ENCODE measurements around the gene CALM1.

The CALM1 gene

DNA sequence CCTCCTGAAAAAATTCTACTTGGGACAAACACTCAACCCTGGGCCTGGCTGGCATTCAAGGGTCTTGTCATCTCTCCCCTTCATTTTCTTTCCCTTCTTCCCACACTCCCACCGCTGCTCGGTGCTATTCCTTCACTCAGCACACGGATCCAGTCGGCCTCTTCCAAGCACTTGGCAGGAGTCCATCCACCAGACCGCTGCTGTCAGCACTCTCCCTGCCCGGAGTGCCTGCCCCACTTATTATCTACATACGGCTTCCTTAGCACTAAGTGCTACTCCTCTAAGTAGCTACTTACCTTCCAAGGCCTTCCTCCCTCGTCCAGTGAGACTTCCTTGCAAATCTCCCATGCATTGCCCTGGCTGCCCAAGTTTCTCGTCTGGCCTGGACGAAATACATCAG, 29.8 kb downstream of the CALM1 start:
- ATAC-seq, result peak; percentile 82
- TF ChIP-seq ZNF8 (CRISPR knock-in tag; IDR thresholded peaks at IDR 0.05) (no peak), ISL1 (CRISPR knock-in tag; IDR thresholded peaks at IDR 0.05) (peak; percentile 27; the same call in 1 of the 2 replicates)

DNA sequence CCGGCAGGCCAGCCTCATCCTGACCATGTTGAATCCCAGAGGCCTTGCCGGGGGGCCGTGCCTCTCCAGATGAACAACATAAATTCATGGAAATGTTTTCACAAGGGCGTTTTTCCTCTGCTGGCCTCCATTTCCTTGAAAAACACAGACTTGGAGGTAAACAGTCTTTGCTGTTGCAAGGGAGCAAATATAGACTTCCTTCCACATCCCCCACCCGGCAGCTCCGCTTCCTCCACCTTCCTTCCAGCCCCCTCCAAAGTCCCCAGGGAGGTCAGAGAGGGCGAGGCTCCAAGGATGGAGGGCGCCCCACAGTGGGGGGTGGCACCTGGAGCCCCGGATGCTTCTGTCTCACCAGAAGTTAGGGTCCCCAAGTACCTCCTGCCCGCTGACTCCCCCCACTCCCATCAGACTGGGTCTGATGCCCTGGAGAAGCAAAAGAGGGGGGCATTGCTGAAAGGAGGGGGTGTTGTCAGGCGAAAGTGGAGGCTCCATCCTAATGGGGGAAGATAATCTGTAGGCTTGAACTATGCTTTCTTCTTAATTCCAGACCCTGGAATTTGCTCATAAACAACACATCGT, 31.1 kb downstream of the CALM1 start:
- TF ChIP-seq GLIS3 (CRISPR knock-in tag; IDR thresholded peaks at IDR 0.05) (no peak), ZFP3 (CRISPR knock-in tag; IDR thresholded peaks at IDR 0.05) (no peak), SNAI2 (CRISPR knock-in tag; IDR thresholded peaks at IDR 0.05) (no peak), ESRRG (CRISPR knock-in tag; IDR thresholded peaks at IDR 0.05) (no peak), TCF4 (CRISPR knock-in tag; IDR thresholded peaks at IDR 0.05; ENCODE audit: borderline replicate concordance) (no peak), ZC3H10 (CRISPR knock-in tag; IDR thresholded peaks at IDR 0.05) (no peak), CSRNP3 (CRISPR knock-in tag; IDR thresholded peaks at IDR 0.05) (no peak), PATZ1 (CRISPR knock-in tag; IDR thresholded peaks at IDR 0.05; ENCODE audit: borderline replicate concordance) (no peak), ZNF70 (CRISPR knock-in tag; IDR thresholded peaks at IDR 0.05) (no peak), ZFP30 (CRISPR knock-in tag; IDR thresholded peaks at IDR 0.05) (no peak), ZNF8 (CRISPR knock-in tag; IDR thresholded peaks at IDR 0.05) (no peak), PPARA (CRISPR knock-in tag; IDR thresholded peaks at IDR 0.05; ENCODE audit: borderline replicate concordance) (no peak)
- TF ChIP-seq, protein P1, sequence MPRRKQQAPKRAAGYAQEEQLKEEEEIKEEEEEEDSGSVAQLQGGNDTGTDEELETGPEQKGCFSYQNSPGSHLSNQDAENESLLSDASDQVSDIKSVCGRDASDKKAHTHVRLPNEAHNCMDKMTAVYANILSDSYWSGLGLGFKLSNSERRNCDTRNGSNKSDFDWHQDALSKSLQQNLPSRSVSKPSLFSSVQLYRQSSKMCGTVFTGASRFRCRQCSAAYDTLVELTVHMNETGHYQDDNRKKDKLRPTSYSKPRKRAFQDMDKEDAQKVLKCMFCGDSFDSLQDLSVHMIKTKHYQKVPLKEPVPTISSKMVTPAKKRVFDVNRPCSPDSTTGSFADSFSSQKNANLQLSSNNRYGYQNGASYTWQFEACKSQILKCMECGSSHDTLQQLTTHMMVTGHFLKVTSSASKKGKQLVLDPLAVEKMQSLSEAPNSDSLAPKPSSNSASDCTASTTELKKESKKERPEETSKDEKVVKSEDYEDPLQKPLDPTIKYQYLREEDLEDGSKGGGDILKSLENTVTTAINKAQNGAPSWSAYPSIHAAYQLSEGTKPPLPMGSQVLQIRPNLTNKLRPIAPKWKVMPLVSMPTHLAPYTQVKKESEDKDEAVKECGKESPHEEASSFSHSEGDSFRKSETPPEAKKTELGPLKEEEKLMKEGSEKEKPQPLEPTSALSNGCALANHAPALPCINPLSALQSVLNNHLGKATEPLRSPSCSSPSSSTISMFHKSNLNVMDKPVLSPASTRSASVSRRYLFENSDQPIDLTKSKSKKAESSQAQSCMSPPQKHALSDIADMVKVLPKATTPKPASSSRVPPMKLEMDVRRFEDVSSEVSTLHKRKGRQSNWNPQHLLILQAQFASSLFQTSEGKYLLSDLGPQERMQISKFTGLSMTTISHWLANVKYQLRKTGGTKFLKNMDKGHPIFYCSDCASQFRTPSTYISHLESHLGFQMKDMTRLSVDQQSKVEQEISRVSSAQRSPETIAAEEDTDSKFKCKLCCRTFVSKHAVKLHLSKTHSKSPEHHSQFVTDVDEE (CRISPR knock-in tag; IDR thresholded peaks at IDR 0.05), result no peak
- no peak for ATAC-seq

- TF ChIP-seq GLIS3 (CRISPR knock-in tag; IDR thresholded peaks at IDR 0.05) (no peak), POU6F1 (CRISPR knock-in tag; IDR thresholded peaks at IDR 0.05; ENCODE audit: borderline replicate concordance, low read depth) (no peak), ESRRG (CRISPR knock-in tag; IDR thresholded peaks at IDR 0.05) (no peak), CSRNP3 (CRISPR knock-in tag; IDR thresholded peaks at IDR 0.05) (no peak), ZFP3 (CRISPR knock-in tag; IDR thresholded peaks at IDR 0.05) (no peak), ISL1 (CRISPR knock-in tag; IDR thresholded peaks at IDR 0.05) (no peak), SNAI2 (CRISPR knock-in tag; IDR thresholded peaks at IDR 0.05) (no peak), PATZ1 (CRISPR knock-in tag; IDR thresholded peaks at IDR 0.05; ENCODE audit: borderline replicate concordance) (no peak), BACH2 (CRISPR knock-in tag; IDR thresholded peaks at IDR 0.05; ENCODE audit: borderline replicate concordance) (no peak), ZNF565 (CRISPR knock-in tag; conservative IDR thresholded peaks at IDR 0.05; ENCODE audit: low read depth) (no peak), ZFP30 (CRISPR knock-in tag; IDR thresholded peaks at IDR 0.05) (no peak), ARNTL (CRISPR knock-in tag; IDR thresholded peaks at IDR 0.05; ENCODE audit: borderline replicate concordance, low read depth) (no peak), TCF4 (CRISPR knock-in tag; IDR thresholded peaks at IDR 0.05; ENCODE audit: borderline replicate concordance) (no peak), ZNF70 (CRISPR knock-in tag; IDR thresholded peaks at IDR 0.05) (no peak)
- TF ChIP-seq, protein P2, sequence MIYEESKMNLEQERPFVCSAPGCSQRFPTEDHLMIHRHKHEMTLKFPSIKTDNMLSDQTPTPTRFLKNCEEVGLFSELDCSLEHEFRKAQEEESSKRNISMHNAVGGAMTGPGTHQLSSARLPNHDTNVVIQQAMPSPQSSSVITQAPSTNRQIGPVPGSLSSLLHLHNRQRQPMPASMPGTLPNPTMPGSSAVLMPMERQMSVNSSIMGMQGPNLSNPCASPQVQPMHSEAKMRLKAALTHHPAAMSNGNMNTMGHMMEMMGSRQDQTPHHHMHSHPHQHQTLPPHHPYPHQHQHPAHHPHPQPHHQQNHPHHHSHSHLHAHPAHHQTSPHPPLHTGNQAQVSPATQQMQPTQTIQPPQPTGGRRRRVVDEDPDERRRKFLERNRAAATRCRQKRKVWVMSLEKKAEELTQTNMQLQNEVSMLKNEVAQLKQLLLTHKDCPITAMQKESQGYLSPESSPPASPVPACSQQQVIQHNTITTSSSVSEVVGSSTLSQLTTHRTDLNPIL (CRISPR knock-in tag; IDR thresholded peaks at IDR 0.05; ENCODE audit: low read depth), result no peak
- TF ChIP-seq, protein P1 (CRISPR knock-in tag; IDR thresholded peaks at IDR 0.05), result no peak
- no peak for ATAC-seq
Observed at GRCh38 chr14:90428676-90429075, 31.8 kb downstream of the CALM1 start.
